Liver (tissue), 3 donors: ENCODE results near the gene SPN.

Experiments used
- EGR1 ChIP-seq, 2 donors: IDR thresholded peaks; 2 replicates each; pipeline ENCODE4 v1.6.1; 2016 to 2018; ENCODE audit warnings: antibody characterized with exemption in 2 of 2, low read depth in 2 of 2
- FOXA1 ChIP-seq: IDR thresholded peaks from 2 replicates; pipeline ENCODE4 v1.6.1; 2016; ENCODE audit warnings: antibody characterized with exemption
- HNF4A ChIP-seq, 2 donors: conservative IDR thresholded peaks; 2 replicates each; pipeline ENCODE4 v1.6.1; 2016; ENCODE audit warnings: antibody characterized with exemption in 2 of 2, mild to moderate bottlenecking in 2 of 2
- JUND ChIP-seq, 2 donors: IDR thresholded peaks; 2 replicates each; pipeline ENCODE4 v1.6.1; 2016; ENCODE audit warnings: antibody characterized with exemption in 2 of 2
- RAD21 ChIP-seq, 2 donors: IDR thresholded peaks; 2 replicates each; pipeline ENCODE4 v1.6.1; 2016; ENCODE audit warnings: antibody characterized with exemption in 2 of 2, mild to moderate bottlenecking in 2 of 2
- RXRA ChIP-seq, 2 donors: IDR thresholded peaks; 2 replicates each; pipeline ENCODE4 v1.6.1; 2017 to 2018; ENCODE audit warnings: antibody characterized with exemption in 2 of 2, mild to moderate bottlenecking in 1 of 2
- TAF1 ChIP-seq: conservative IDR thresholded peaks from 2 replicates; pipeline ENCODE4 v1.6.1; 2016; ENCODE audit warnings: antibody characterized with exemption, mild to moderate bottlenecking
- TF ChIP-seq, protein P1 (sequence below): fragments of 150-350 bp; IDR thresholded peaks from 2 replicates; pipeline ENCODE4 v1.5.1; 2017; ENCODE audit warnings: improper control_type of control experiment, low read depth, low read length; ENCODE audit not compliant: missing input control
- TF ChIP-seq, protein P2 (sequence below): IDR thresholded peaks from 2 replicates; pipeline ENCODE4 v1.6.1; 2016; ENCODE audit warnings: antibody characterized with exemption, mild to moderate bottlenecking
- donor health status: healthy.
- donor health status: healthy.

DNA sequence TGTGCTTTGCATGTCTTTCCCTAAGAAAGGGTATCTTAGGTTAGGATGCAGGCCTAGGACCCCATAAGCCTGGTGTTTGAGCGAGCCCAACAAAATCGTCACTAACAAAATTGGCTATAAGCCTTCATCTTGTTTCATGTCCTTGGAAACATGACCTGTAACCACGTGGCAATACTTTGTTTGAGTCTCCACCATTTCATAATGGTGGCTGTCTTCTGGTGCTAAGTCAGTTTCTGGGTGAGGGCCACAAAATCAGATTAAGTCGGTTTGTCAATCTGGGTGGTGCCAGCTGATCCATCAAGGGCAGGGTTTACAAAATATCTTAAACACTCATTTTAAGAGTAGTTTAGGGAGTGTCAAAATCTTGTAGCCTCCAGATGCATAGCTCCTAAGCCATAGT, 49.8 kb downstream of the SPN start:
- TF ChIP-seq HNF4A (conservative IDR thresholded peaks at IDR 0.05), result no peak
- no peak for TF ChIP-seq FOXA1
- TF ChIP-seq, protein P1, sequence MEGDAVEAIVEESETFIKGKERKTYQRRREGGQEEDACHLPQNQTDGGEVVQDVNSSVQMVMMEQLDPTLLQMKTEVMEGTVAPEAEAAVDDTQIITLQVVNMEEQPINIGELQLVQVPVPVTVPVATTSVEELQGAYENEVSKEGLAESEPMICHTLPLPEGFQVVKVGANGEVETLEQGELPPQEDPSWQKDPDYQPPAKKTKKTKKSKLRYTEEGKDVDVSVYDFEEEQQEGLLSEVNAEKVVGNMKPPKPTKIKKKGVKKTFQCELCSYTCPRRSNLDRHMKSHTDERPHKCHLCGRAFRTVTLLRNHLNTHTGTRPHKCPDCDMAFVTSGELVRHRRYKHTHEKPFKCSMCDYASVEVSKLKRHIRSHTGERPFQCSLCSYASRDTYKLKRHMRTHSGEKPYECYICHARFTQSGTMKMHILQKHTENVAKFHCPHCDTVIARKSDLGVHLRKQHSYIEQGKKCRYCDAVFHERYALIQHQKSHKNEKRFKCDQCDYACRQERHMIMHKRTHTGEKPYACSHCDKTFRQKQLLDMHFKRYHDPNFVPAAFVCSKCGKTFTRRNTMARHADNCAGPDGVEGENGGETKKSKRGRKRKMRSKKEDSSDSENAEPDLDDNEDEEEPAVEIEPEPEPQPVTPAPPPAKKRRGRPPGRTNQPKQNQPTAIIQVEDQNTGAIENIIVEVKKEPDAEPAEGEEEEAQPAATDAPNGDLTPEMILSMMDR, result no peak
- no peak for TF ChIP-seq RAD21 (IDR thresholded peaks at IDR 0.05)
- no peak for TF ChIP-seq RXRA (IDR thresholded peaks at IDR 0.05)
- TF ChIP-seq JUND (IDR thresholded peaks at IDR 0.05), result no peak
- TF ChIP-seq TAF1, result no peak
- TF ChIP-seq, protein P2, sequence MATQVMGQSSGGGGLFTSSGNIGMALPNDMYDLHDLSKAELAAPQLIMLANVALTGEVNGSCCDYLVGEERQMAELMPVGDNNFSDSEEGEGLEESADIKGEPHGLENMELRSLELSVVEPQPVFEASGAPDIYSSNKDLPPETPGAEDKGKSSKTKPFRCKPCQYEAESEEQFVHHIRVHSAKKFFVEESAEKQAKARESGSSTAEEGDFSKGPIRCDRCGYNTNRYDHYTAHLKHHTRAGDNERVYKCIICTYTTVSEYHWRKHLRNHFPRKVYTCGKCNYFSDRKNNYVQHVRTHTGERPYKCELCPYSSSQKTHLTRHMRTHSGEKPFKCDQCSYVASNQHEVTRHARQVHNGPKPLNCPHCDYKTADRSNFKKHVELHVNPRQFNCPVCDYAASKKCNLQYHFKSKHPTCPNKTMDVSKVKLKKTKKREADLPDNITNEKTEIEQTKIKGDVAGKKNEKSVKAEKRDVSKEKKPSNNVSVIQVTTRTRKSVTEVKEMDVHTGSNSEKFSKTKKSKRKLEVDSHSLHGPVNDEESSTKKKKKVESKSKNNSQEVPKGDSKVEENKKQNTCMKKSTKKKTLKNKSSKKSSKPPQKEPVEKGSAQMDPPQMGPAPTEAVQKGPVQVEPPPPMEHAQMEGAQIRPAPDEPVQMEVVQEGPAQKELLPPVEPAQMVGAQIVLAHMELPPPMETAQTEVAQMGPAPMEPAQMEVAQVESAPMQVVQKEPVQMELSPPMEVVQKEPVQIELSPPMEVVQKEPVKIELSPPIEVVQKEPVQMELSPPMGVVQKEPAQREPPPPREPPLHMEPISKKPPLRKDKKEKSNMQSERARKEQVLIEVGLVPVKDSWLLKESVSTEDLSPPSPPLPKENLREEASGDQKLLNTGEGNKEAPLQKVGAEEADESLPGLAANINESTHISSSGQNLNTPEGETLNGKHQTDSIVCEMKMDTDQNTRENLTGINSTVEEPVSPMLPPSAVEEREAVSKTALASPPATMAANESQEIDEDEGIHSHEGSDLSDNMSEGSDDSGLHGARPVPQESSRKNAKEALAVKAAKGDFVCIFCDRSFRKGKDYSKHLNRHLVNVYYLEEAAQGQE, result no peak
- TF ChIP-seq EGR1 (IDR thresholded peaks at IDR 0.05; ENCODE audit: low read depth in 2 of 2), result no peak
